H1 (cell line): ENCODE measurements around the gene SLC5A2. TPM values are rescaled to one million over a fixed set of nuclear protein-coding genes. Genes with fewer than 3 reads are reported as not detected.
"Not testable (repeated sequence)": the region's sequence is repeated elsewhere in the genome, so short reads cannot be mapped to it uniquely, and the experiment has no call there.

Source experiments
- CTCF ChIA-PET: fragments of 300-600 bp; sonication (Branson Sonifier 250); formaldehyde crosslinking; loops from one replicate; lab custom pipeline; 2021; ENCODE audit not compliant: partially characterized antibody; lab: Charles Lee
- POLR2A ChIA-PET: fragments of 300-600 bp; sonication (Branson Sonifier 250); formaldehyde crosslinking; loops from one replicate; lab custom pipeline; 2021; ENCODE audit warnings: inconsistent platforms; ENCODE audit not compliant: partially characterized antibody; lab: Charles Lee
- DNase-seq, 2 experiments: peaks; one replicate each; pipeline versions ENCODE4 v3.0.0 to v3.0.0-alpha.2; 2010 to 2022; ENCODE audit warnings: low spot score in 2 of 2, low read depth in 1 of 2, mixed read lengths in 1 of 2
- FAIRE-seq: peaks from 2 replicates; lab custom pipeline; 2011; peaks lifted over from hg19 to GRCh38; lab: Jason Lieb, UNC
- H2AFZ ChIP-seq: 2 replicates; pipeline ENCODE4 v1.8.1; 2012; ENCODE audit warnings: low read length, inconsistent platforms
- H2AK5ac ChIP-seq: 2 replicates; pipeline ENCODE4 v1.6.1; 2013; ENCODE audit warnings: low read depth, low read length
- H2BK120ac ChIP-seq: replicated peaks from 2 replicates; pipeline ENCODE3; 2013; ENCODE audit warnings: low read depth, low read length, inconsistent platforms
- H2BK12ac ChIP-seq: 2 replicates; pipeline ENCODE4 v1.6.1; 2013; ENCODE audit warnings: low read depth, low read length
- H2BK15ac ChIP-seq: 2 replicates; pipeline ENCODE4 v1.6.1; 2013; ENCODE audit warnings: low read length
- H2BK20ac ChIP-seq: 2 replicates; pipeline ENCODE4 v1.6.1; 2013; ENCODE audit warnings: low read length
- H2BK5ac ChIP-seq: 2 replicates; pipeline ENCODE4 v1.6.1; 2013; ENCODE audit warnings: low read depth, low read length
- H3K14ac ChIP-seq: 2 replicates; pipeline ENCODE4 v1.6.1; 2013; ENCODE audit warnings: inconsistent platforms; ENCODE audit not compliant: insufficient read length
- H3K18ac ChIP-seq: 2 replicates; pipeline ENCODE4 v1.6.1; 2013; ENCODE audit warnings: low read length; ENCODE audit errors: extremely low read depth
- H3K23ac ChIP-seq: 2 replicates; pipeline ENCODE4 v1.6.1; 2013; ENCODE audit warnings: inconsistent platforms; ENCODE audit not compliant: insufficient read length
- H3K23me2 ChIP-seq: 2 replicates; pipeline ENCODE4 v1.6.1; 2013; ENCODE audit warnings: low read depth, low read length
- H3K27ac ChIP-seq: 2 replicates; pipeline ENCODE4 v1.6.1; 2011; ENCODE audit warnings: low read depth, low read length, inconsistent platforms
- H3K27me3 ChIP-seq, 4 experiments: replicated peaks in 1 of 4; 1 replicate in 1 of 4; 2 replicates in 3 of 4; pipeline versions ENCODE4 v1.6.1 to v1.8.1; 2011 to 2013; ENCODE audit warnings: low read length in 3 of 4, mild to moderate bottlenecking in 3 of 4, inconsistent platforms in 2 of 4, mixed read lengths in 2 of 4, moderate library complexity in 1 of 4; ENCODE audit not compliant: control insufficient read depth in 3 of 4, insufficient read depth in 3 of 4; ENCODE audit errors: extremely low read depth in 1 of 4
- H3K36me3 ChIP-seq, 4 experiments: 2 replicates each; pipeline versions ENCODE4 v1.6.1 to v1.8.1; 2011 to 2013; ENCODE audit warnings: mild to moderate bottlenecking in 4 of 4, low read length in 3 of 4, moderate library complexity in 2 of 4, control low read depth in 1 of 4, inconsistent platforms in 1 of 4; ENCODE audit not compliant: insufficient read depth in 4 of 4, control insufficient read depth in 2 of 4
- H3K4ac ChIP-seq: replicated peaks from 2 replicates; pipeline ENCODE3; 2013; ENCODE audit warnings: low read length, low read depth, mixed read lengths, inconsistent platforms; ENCODE audit not compliant: insufficient read length
- H3K4me1 ChIP-seq, 4 experiments: replicated peaks in 1 of 4; 1 replicate in 1 of 4; 2 replicates in 3 of 4; pipeline versions ENCODE4 v1.6.1 to v1.8.1; 2011 to 2013; ENCODE audit warnings: low read length in 3 of 4, inconsistent platforms in 2 of 4, mixed read lengths in 1 of 4; ENCODE audit not compliant: insufficient read depth in 4 of 4, control insufficient read depth in 3 of 4
- H3K4me2 ChIP-seq, 2 experiments: 2 replicates each; pipeline versions ENCODE4 v1.6.1 to v1.8.1; 2011 to 2013; ENCODE audit warnings: low read depth in 2 of 2, low read length in 2 of 2, control low read depth in 1 of 2, inconsistent platforms in 1 of 2, mild to moderate bottlenecking in 1 of 2; ENCODE audit not compliant: insufficient read depth in 1 of 2
- H3K4me3 ChIP-seq, 4 experiments: fragments of 200-600, 300-600 bp in 1 of 4; sonication (generic), shearing (Covaris generic), sonication (Bioruptor Twin) in 1 of 4; 2 replicates each; pipeline versions ENCODE4 v1.5.1 to v1.8.1; 2011 to 2016; ENCODE audit warnings: low read length in 4 of 4, low read depth in 3 of 4, control low read depth in 2 of 4, inconsistent platforms in 2 of 4, mild to moderate bottlenecking in 2 of 4, mixed read lengths in 1 of 4, moderate library complexity in 1 of 4; ENCODE audit not compliant: insufficient read depth in 2 of 4; ENCODE audit errors: extremely low read depth in 1 of 4
- H3K56ac ChIP-seq: replicated peaks from 2 replicates; pipeline ENCODE3; 2013; ENCODE audit warnings: low read depth, mild to moderate bottlenecking, mixed read lengths, low read length, inconsistent platforms; ENCODE audit not compliant: insufficient read length
- H3K79me1 ChIP-seq: 2 replicates; pipeline ENCODE4 v1.6.1; 2013; ENCODE audit warnings: low read depth, low read length, control low read depth
- H3K79me2 ChIP-seq, 2 experiments: 2 replicates each; pipeline versions ENCODE4 v1.6.1 to v1.8.1; 2012 to 2013; ENCODE audit warnings: low read length in 2 of 2, mild to moderate bottlenecking in 2 of 2, inconsistent platforms in 1 of 2; ENCODE audit not compliant: insufficient read depth in 2 of 2, control insufficient read depth in 1 of 2
- H3K9ac ChIP-seq, 4 experiments: replicated peaks in 1 of 4; 1 replicate in 1 of 4; 2 replicates in 3 of 4; pipeline versions ENCODE4 v1.6.1 to v1.8.1; 2011 to 2013; ENCODE audit warnings: low read depth in 3 of 4, low read length in 3 of 4, control low read depth in 2 of 4, mild to moderate bottlenecking in 2 of 4, moderate library complexity in 2 of 4, inconsistent platforms in 1 of 4; ENCODE audit errors: extremely low read depth in 1 of 4
- H3K9me3 ChIP-seq, 2 experiments: 2 replicates each; pipeline versions ENCODE4 v1.6.1 to v1.8.1; 2012 to 2013; ENCODE audit warnings: mild to moderate bottlenecking in 2 of 2, moderate library complexity in 2 of 2, control low read depth in 1 of 2, inconsistent platforms in 1 of 2, low read depth in 1 of 2, low read length in 1 of 2, mixed read lengths in 1 of 2; ENCODE audit not compliant: insufficient read depth in 2 of 2
- H4K20me1 ChIP-seq, 2 experiments: replicated peaks in 1 of 2; 2 replicates each; pipeline versions ENCODE3 to v1.8.1; 2011 to 2013; ENCODE audit warnings: inconsistent platforms in 2 of 2, low read length in 2 of 2, mild to moderate bottlenecking in 1 of 2; ENCODE audit not compliant: insufficient read depth in 2 of 2, control insufficient read depth in 1 of 2
- H4K5ac ChIP-seq: 2 replicates; pipeline ENCODE4 v1.6.1; 2013; ENCODE audit warnings: low read length, low read depth, mixed read lengths, inconsistent platforms; ENCODE audit not compliant: insufficient read length
- H4K8ac ChIP-seq: 2 replicates; pipeline ENCODE4 v1.8.0; 2013; ENCODE audit warnings: mild to moderate bottlenecking, moderate library complexity, low read length, inconsistent platforms; ENCODE audit not compliant: insufficient read depth; ENCODE audit errors: extremely low read depth
- H4K91ac ChIP-seq: replicated peaks from 2 replicates; pipeline ENCODE3; 2013; ENCODE audit warnings: low read length, mixed read lengths, inconsistent platforms; ENCODE audit not compliant: insufficient read length
- RFX5 ChIP-seq: IDR thresholded peaks from 2 replicates; pipeline ENCODE4 v1.6.1; 2011; ENCODE audit warnings: low read depth, low read length, improper control_type of control experiment, borderline replicate concordance
- WGBS, 2 experiments: shearing (Covaris generic) in 1 of 2; methylation state at CpG; one replicate each; pipeline versions ENCODE4 v1.1.6 to v1.1.7; 2013 to 2015; ENCODE audit warnings: low lambda C conversion rate in 2 of 2, mixed read lengths in 2 of 2, inconsistent platforms in 1 of 2, low coverage in 1 of 2, missing lambda C conversion rate in 1 of 2; ENCODE audit not compliant: insufficient replicate concordance in 2 of 2, insufficient coverage in 1 of 2, insufficient read length in 1 of 2; ENCODE audit errors: extremely low coverage in 1 of 2, missing lambda C conversion rate in 1 of 2; 5-methylcytosine and 5-hydroxymethylcytosine counted together
- polyA plus RNA-seq, 7 experiments: library from polyadenylated mRNA; depleted of rRNA in 3 of 7; stranded (reverse) in 5 of 7; unstranded in 2 of 7; fragments of >200 nt in 5 of 7; fragments of 200-250 nt in 2 of 7; gene quantifications; 1 replicate in 5 of 7; 2 replicates in 1 of 7; 4 replicates in 1 of 7; pipeline versions ENCODE4 v1.2.1 to v1.2.3, GENCODE V29; 2011 to 2013; ENCODE audit warnings: missing spikeins in 2 of 7, mixed read lengths in 2 of 7
- total RNA-seq: library from RNA; stranded (reverse); fragmentation: NEBNext Ultra II Directional; extraction: Animal tissue kit (Norgen Biotek cat#: 25700); gene quantifications from 2 replicates; pipeline ENCODE4 v1.2.1, GENCODE V29; 2021

Gene SLC5A2
- total and polyA plus RNA-seq, 2 of the 8 experiments (the other 6 are each of a cell fraction or from before 2014, with no cell fraction given), result 0.56 to 4.4 TPM

- TF ChIP-seq RFX5, result no peak
These were observed 39.1 kb downstream of the SLC5A2 start (continued) for GRCh38 chr16:31522071-31522470.

GRCh38 chr16:31523768-31524167 is 40.8 kb downstream of the SLC5A2 start:
- H2AFZ ChIP-seq, H3K79me2 ChIP-seq, H3K9ac ChIP-seq, H3K79me1 ChIP-seq, H3K14ac ChIP-seq, H3K4me1 ChIP-seq, H3K56ac ChIP-seq, H2BK12ac ChIP-seq, H4K20me1 ChIP-seq, FAIRE-seq, H2AK5ac ChIP-seq, H3K23me2 ChIP-seq, H2BK120ac ChIP-seq, CTCF ChIA-PET, H3K18ac ChIP-seq, H3K23ac ChIP-seq, H4K91ac ChIP-seq, H3K4ac ChIP-seq, H2BK5ac ChIP-seq, H3K36me3 ChIP-seq, H3K4me2 ChIP-seq, H3K9me3 ChIP-seq, H4K8ac ChIP-seq, H3K4me3 ChIP-seq, H2BK15ac ChIP-seq, H2BK20ac ChIP-seq, H4K5ac ChIP-seq, DNase-seq, H3K27ac ChIP-seq: not testable (repeated sequence)
- peaks cover 3 to 12% (median 10%) of the 10 kb centered on the region in 4 experiments; a peak in 6 of 7 replicates for H3K27me3 ChIP-seq
- POLR2A ChIA-PET, result interaction anchor here (0.9 kb wide), 1 partner anchor 192 kb away, joined by 3 read pairs; no protein-coding TSS in a partner anchor
- 75% methylated on average over 3 of the region's 6 CpGs; no CpG with 5 or more reads in 1 of the 2 experiments for WGBS, 2 experiments
